NCI-H1105 (cell line): Measurements from ENCODE around the gene CFAP210.
"Not testable (repeated sequence)": the region's sequence is repeated elsewhere in the genome, so short reads cannot be mapped to it uniquely, and the experiment has no call there.

Source experiments
- DNase-seq: peaks from one replicate; lab custom pipeline; 2025; lab: John Stamatoyannopoulos, UW

CFAP210 gene

GRCh38 chr2:169712791-169713227, 18.6 kb upstream of the CFAP210 start:
- DNase-seq, result no peak

- no peak for DNase-seq
Observed at GRCh38 chr2:169711751-169712509, 17.7 kb upstream of the CFAP210 start.

GRCh38 chr2:169709981-169710380, 15.8 kb upstream of the CFAP210 start:
- DNase-seq, result no peak

DNA sequence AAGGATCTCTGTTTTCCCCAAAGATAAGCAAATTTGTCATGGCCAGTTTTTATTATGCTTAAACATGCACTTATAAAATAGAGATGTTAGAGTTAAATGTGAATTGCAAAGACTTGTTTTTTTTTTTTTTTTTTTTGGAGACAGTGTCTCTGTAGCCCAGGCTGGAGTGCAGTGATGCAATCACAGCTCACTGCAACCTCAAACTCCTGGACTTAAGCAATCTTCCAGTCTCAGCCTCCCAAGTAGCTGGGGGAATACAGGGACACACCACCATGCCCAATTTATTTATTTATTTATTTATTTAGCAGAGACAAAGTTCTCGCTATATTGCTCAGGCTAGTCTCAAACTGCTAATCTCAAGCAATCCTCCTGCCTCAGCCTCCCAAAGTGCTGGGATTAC, 15.1 kb upstream of the CFAP210 start:
- no peak for DNase-seq

- DNase-seq, result no peak
Observed at GRCh38 chr2:169707626-169708025, 13.4 kb upstream of the CFAP210 start.

DNA sequence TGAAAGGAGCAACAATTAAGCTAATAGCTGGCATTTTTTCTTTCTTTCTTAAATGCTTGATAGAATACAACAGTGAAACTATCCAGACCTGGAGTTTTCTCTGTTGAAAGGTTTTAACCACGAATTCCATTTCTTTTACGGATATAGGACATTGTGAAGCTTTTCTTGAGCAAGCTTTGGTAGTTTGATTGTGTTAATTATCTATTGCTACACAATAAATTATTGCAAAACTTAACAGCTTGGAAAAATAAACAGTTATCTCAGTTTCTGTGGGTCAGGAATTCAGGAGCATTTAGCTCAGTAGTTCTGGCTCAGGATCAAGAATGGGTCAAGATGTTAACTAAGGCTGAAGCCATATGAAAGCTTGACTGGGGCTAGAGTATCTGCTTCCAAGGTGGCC, 11.7 kb upstream of the CFAP210 start:
- DNase-seq, result no peak

DNA sequence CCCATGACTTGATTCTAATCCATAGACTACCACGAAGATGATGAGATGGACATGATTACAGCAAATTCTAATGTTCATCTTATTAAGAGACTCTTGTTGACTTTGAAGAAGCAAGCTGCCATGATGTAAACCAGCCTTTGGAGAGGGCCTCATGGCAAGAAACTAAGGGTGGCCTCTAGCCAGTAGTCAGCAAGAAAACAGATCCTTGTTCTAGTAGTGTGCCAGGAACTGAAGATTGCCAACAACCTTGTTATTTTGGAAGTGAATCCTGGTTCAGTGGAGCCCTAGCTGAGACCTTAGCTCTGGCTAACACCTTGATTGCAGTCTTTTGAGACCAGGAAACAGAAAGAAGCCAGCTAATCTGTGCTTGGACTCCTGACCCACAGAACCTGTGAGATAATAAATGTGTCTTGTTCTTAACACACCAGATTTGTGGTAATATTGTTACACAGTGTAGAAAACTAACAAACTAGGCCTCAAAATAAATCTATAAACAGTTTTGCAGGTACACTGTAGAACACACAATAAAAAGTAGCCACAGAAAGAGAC, 10.0 kb upstream of the CFAP210 start:
- no peak for DNase-seq

DNA sequence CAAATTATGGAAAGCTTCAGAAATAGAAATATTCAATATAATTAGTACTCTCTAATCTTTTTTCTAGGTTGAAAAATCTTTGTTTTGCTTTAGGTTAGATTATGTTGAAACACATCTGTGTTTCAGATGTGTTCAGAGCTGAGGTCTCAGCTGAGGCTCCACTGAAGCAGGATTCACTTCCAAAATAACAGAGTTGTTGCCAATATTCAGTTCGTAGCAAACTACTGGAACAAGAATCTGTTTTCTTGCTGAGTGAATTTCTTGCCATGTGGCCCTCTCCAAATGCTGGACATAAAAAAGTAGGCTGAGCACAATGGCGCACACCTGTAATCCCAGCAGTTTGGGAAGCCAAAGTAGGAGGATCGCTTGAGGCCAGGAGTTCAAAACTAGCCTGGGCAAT, 8.8 kb upstream of the CFAP210 start:
- no peak for DNase-seq

DNA sequence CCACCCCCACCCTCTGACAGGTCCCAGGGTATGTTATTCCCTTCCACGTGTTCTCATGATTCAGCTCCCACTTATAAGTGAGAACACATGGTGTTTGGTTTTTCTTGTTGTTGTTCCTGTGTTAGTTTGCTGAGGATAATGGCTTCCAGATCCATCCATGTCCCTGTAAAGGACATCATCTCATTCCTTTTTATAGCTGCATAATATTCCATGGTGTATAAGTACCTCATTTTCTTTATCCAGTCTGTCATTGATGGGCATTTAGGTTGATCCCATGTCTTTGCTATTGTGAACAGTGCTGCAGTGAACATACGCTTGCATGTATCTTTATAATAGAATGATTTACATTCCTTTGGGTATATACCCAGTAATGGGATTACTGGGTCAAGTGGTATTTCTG, 5.0 kb upstream of the CFAP210 start:
- DNase-seq, result not testable (repeated sequence)

GRCh38 chr2:169696381-169696780, 2.2 kb upstream of the CFAP210 start:
- no peak for DNase-seq

DNA sequence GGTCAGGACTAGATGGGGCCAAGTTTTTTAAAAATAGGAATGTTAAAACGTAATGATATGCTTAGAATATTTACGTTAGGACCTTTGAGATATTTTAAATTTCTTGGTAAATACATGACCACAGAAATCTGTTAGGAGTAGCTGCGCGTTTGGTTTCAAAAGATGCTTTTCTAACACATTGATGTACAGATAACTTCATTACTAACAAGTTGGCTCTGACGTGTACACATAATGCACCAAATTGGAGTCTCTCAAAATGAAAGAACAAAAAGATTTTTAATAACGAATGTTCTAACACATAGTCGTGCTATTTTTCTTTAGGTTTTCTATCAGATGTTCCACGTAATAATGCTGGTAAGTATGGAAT, 672 bp upstream of the CFAP210 start:
- DNase-seq, result no peak

- DNase-seq, result peak; percentile 10
Observed at GRCh38 chr2:169693360-169693759, 845 bp downstream of the CFAP210 start.

DNA sequence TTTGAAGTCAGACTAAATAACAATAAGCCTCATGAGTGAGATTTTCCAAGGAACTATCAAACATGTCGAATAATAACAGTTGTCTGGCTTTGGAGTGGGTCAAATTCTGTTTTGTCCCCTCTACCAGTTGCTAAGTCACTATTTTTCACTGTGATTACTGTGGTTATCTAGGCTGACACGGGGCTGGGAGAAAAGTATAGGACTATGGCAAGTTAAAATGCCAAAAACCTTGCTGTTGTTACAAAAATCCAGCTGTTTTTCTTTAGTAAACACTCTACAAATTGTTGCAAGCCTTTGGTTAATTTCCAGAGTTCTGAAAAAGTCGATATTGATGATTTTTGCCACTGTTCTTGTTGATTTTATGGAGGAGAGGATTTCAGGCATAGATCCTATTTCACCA, 1.5 kb downstream of the CFAP210 start:
- DNase-seq, result no peak

DNA sequence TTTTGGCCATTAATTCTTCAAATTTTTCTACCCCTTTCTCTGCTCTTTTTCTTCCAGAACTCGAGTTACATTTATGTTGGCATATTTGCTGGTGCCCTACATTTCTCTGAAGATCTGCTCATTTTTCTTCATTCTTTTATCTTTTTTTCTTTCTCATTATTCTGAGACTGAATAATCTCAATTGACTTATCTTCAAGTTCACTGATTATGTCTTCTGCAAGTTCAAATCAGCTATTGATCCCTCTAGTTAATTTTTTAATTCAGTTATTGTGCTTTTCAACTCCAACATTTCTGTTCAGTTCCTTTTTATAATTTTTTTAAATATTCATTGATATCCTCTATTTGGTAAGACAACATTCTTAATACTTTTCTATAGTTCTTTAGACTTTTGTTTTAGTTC, 3.2 kb downstream of the CFAP210 start:
- DNase-seq, result no peak

- not testable (repeated sequence) for DNase-seq
Observed at GRCh38 chr2:169687943-169688342, 6.3 kb downstream of the CFAP210 start.

DNA sequence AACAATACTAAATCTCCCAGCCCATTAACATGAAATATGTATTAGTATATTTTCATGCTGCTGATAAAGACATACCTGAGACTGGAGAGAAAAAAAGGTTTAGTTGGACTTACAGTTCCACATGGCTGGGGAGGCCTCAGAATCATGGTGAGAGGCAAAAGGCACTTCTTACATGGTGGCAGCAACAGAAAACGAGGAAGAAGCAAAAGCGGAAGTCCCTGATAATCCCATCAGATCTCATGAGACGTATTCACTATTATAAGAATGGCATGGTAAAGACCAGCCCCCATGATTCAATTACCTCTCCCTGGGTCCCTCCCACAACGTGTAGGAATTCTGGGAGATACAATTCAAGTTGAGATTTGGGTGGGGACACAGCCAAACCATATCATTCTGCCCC, 7.4 kb downstream of the CFAP210 start:
- not testable (repeated sequence) for DNase-seq

GRCh38 chr2:169684712-169685111, 9.5 kb downstream of the CFAP210 start:
- not testable (repeated sequence) for DNase-seq

GRCh38 chr2:169684135-169684565, 10.1 kb downstream of the CFAP210 start:
- DNase-seq, result no peak

GRCh38 chr2:169683425-169684134, 10.6 kb downstream of the CFAP210 start:
- no peak for DNase-seq

DNA sequence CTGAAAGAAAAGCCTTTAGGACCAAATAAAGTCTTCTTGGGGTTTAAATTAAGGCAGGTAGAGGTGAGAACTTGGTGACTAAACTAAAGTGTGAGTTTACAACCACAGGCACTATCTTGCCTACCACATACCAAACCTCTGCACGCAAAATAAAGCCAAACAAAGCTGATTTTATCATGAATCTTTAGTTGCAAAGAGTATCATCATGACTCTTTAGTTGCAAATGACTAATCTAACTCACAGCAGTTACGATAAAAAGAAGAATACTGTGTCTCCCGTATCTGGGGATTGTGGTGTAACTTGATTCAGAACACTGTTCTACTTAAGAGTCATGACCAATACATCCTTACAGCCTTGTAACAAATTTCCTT, 11.2 kb downstream of the CFAP210 start:
- DNase-seq, result no peak

DNA sequence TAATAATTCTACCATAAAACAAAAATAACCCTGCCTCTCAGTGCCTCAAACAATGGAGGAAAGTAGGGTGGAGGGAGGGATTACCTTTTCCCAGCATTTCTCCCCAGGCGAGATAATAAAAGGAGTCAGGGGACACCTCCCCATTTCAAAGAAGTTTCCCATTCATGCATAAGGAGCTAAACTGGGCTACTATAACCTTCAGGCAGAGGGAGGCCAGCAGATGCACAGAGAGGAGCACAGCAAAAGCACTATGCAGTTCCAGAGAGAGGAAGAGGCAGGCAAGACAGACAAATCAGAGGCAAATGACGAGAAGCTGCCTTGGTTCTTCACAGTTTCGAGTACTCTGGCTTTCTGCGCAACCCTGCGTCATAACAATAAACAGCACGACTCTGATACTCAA, 17.4 kb downstream of the CFAP210 start:
- DNase-seq, result no peak

DNA sequence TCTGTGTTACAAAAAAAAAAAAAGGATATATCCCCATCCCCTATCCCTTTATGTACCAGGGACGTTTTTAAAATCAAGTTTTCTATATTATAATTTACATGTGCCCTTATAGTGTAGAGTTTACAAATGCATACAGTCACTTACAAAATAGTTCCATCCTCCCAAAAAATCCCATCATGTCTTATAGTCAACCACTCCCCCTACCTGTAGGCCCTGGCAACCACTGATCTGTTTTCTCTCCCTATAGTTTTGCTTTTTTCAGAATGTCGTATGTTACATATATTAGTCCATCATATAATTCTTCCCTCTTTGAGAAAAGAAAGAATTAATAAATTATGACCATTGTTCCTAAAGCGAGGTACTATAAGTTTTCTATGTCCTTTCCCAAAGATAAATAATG, 17.8 kb downstream of the CFAP210 start:
- no peak for DNase-seq

- no peak for DNase-seq
Observed at GRCh38 chr2:169673921-169674320, 20.3 kb downstream of the CFAP210 start.
